NT2/D1 (cell line): ENCODE results near the gene ANKS6.

Experiments
- SUZ12 ChIP-seq: IDR thresholded peaks from 2 replicates; pipeline ENCODE4 v1.6.1; 2011; ENCODE audit not compliant: insufficient read length, insufficient read depth; ENCODE audit errors: extremely low read depth
- YY1 ChIP-seq: IDR thresholded peaks from 2 replicates; pipeline ENCODE4 v1.6.1; 2011; ENCODE audit not compliant: insufficient read length, insufficient read depth

- no peak for TF ChIP-seq YY1
- no peak for TF ChIP-seq SUZ12
Observed at GRCh38 chr9:98774746-98775145, 21.6 kb downstream of the ANKS6 start.
